IMR-90 (cell line): ENCODE data around the gene CA11. TPM values are rescaled to one million over a fixed set of nuclear protein-coding genes. Genes with fewer than 3 reads are reported as not detected.
A peak's percentile ranks its signal among the peaks of the same experiment; 100 is the strongest.

Source experiments
- ATAC-seq: fragments of 200-7000 bp; cut with Tn5 transposase; 2 replicates; pipeline ENCODE4 v1.9.1; 2020; ENCODE audit warnings: low read depth, mild to moderate bottlenecking, moderate library complexity
- BruUV-seq: library from RNA; stranded (reverse); fragments of 400-500 nt; replicated peaks from 2 replicates; lab custom pipeline; 2021; lab: Mats Ljungman, UMichigan
- CTCF ChIA-PET: fragments of 300-600 bp; formaldehyde crosslinking; extraction: SDS; loops from one replicate; lab custom pipeline; 2021; ENCODE audit warnings: antibody characterized with exemption; lab: Yijun Ruan, JAX
- POLR2A ChIA-PET: fragments of 300-600 bp; sonication (Branson Sonifier 250); formaldehyde crosslinking; loops from one replicate; lab custom pipeline; 2022; ENCODE audit warnings: antibody characterized with exemption; ENCODE audit not compliant: unreplicated experiment; lab: Charles Lee
- DNase-seq: peaks from one replicate; pipeline ENCODE4 v3.0.0; 2013
- H2AFZ ChIP-seq: replicated peaks from 2 replicates; pipeline ENCODE3; 2013; ENCODE audit warnings: low read length, mild to moderate bottlenecking; ENCODE audit not compliant: poor library complexity
- H2AK5ac ChIP-seq: 2 replicates; pipeline ENCODE4 v1.6.1; 2013; ENCODE audit warnings: low read depth, low read length, inconsistent platforms
- H2AK9ac ChIP-seq: replicated peaks from 2 replicates; pipeline ENCODE3; 2013; ENCODE audit warnings: mild to moderate bottlenecking, low read depth, low read length, moderate library complexity; ENCODE audit not compliant: poor library complexity
- H2BK120ac ChIP-seq: 2 replicates; pipeline ENCODE4 v1.6.1; 2013; ENCODE audit warnings: low read depth, low read length, inconsistent platforms
- H2BK15ac ChIP-seq: 3 replicates; pipeline ENCODE4 v1.6.1; 2013; ENCODE audit warnings: low read depth, low read length, inconsistent platforms
- H2BK20ac ChIP-seq: 2 replicates; pipeline ENCODE4 v1.6.1; 2013; ENCODE audit warnings: low read depth, mild to moderate bottlenecking, inconsistent platforms, low read length, moderate library complexity
- H2BK5ac ChIP-seq: 2 replicates; pipeline ENCODE4 v1.6.1; 2013; ENCODE audit warnings: mild to moderate bottlenecking, low read depth, low read length, inconsistent platforms; ENCODE audit not compliant: poor library complexity, severe bottlenecking
- H3K14ac ChIP-seq: replicated peaks from 2 replicates; pipeline ENCODE4 v1.6.1; 2013; ENCODE audit warnings: low read depth, low read length, inconsistent platforms
- H3K18ac ChIP-seq: 2 replicates; pipeline ENCODE4 v1.6.1; 2013; ENCODE audit warnings: low read depth, low read length, control low read depth
- H3K23ac ChIP-seq: 2 replicates; pipeline ENCODE4 v1.6.1; 2013; ENCODE audit warnings: low read depth, low read length, inconsistent platforms
- H3K27ac ChIP-seq: 2 replicates; pipeline ENCODE4 v1.5.1; 2013; ENCODE audit warnings: mild to moderate bottlenecking, control low read depth, low read length; ENCODE audit not compliant: insufficient read depth
- H3K27me3 ChIP-seq: 2 replicates; pipeline ENCODE4 v1.6.1; 2013; ENCODE audit warnings: low read length; ENCODE audit not compliant: control insufficient read depth, insufficient read depth
- H3K36me3 ChIP-seq: 2 replicates; pipeline ENCODE4 v1.6.1; 2013; ENCODE audit warnings: low read length, mixed read lengths; ENCODE audit not compliant: control insufficient read depth, insufficient read depth
- H3K4ac ChIP-seq: 2 replicates; pipeline ENCODE4 v1.6.1; 2013; ENCODE audit warnings: low read depth, low read length, inconsistent platforms
- H3K4me1 ChIP-seq: 2 replicates; pipeline ENCODE4 v1.6.1; 2013; ENCODE audit warnings: low read length, mixed read lengths; ENCODE audit not compliant: control insufficient read depth, insufficient read depth
- H3K4me2 ChIP-seq: 2 replicates; pipeline ENCODE4 v1.6.1; 2013; ENCODE audit warnings: low read depth, mild to moderate bottlenecking, control low read depth, low read length, moderate library complexity
- H3K4me3 ChIP-seq: 2 replicates; pipeline ENCODE4 v1.5.1; 2013; ENCODE audit warnings: low read depth, mild to moderate bottlenecking, control low read depth, low read length, moderate library complexity; ENCODE audit not compliant: insufficient read depth
- H3K56ac ChIP-seq: 2 replicates; pipeline ENCODE4 v1.6.1; 2013; ENCODE audit warnings: low read length, inconsistent platforms; ENCODE audit not compliant: insufficient read depth; ENCODE audit errors: extremely low read depth
- H3K79me1 ChIP-seq, 2 experiments: 2 replicates each; pipeline ENCODE4 v1.6.1; 2013; ENCODE audit warnings: low read length in 2 of 2, inconsistent platforms in 1 of 2, low read depth in 1 of 2
- H3K9ac ChIP-seq: 2 replicates; pipeline ENCODE4 v1.6.1; 2013; ENCODE audit warnings: low read depth, low read length, control low read depth
- H3K9me1 ChIP-seq: 2 replicates; pipeline ENCODE4 v1.6.1; 2013; ENCODE audit warnings: low read length, inconsistent platforms; ENCODE audit not compliant: insufficient read depth
- H3K9me3 ChIP-seq: 2 replicates; pipeline ENCODE4 v1.6.1; 2013; ENCODE audit warnings: low read length; ENCODE audit not compliant: control insufficient read depth, insufficient read depth
- H4K20me1 ChIP-seq: 2 replicates; pipeline ENCODE4 v1.6.1; 2013; ENCODE audit warnings: low read length, inconsistent platforms; ENCODE audit not compliant: insufficient read depth
- H4K5ac ChIP-seq: 2 replicates; pipeline ENCODE4 v1.6.1; 2013; ENCODE audit warnings: mild to moderate bottlenecking, low read depth, low read length, control low read depth
- H4K8ac ChIP-seq, 2 experiments: 2 replicates each; pipeline ENCODE4 v1.6.1; 2013; ENCODE audit warnings: low read depth in 2 of 2, low read length in 2 of 2, control low read depth in 1 of 2, inconsistent platforms in 1 of 2
- H4K91ac ChIP-seq: 2 replicates; pipeline ENCODE4 v1.6.1; 2013; ENCODE audit warnings: low read depth, low read length, inconsistent platforms; ENCODE audit not compliant: insufficient read depth
- BHLHE40 ChIP-seq: fragments of 150-350 bp; IDR thresholded peaks from 2 replicates; pipeline ENCODE4 v1.6.1; 2016; ENCODE audit warnings: mild to moderate bottlenecking, low read depth, low read length
- CEBPB ChIP-seq: IDR thresholded peaks from 2 replicates; pipeline ENCODE4 v1.6.1; 2012; ENCODE audit warnings: low read depth, low read length, improper control_type of control experiment
- CHD1 ChIP-seq: IDR thresholded peaks from 2 replicates; pipeline ENCODE4 v1.6.1; 2012; ENCODE audit warnings: low read depth, low read length, improper control_type of control experiment
- MAFK ChIP-seq: IDR thresholded peaks from 2 replicates; pipeline ENCODE4 v1.6.1; 2012; ENCODE audit warnings: low read depth, low read length, improper control_type of control experiment
- MXI1 ChIP-seq: IDR thresholded peaks from 2 replicates; pipeline ENCODE4 v1.6.1; 2012; ENCODE audit warnings: low read depth, mild to moderate bottlenecking, low read length, moderate library complexity, borderline replicate concordance
- NFE2L2 ChIP-seq: fragments of 150-350 bp; IDR thresholded peaks from 2 replicates; pipeline ENCODE4 v1.6.1; 2016; ENCODE audit warnings: low read depth, mild to moderate bottlenecking, low read length
- POLR2A ChIP-seq: IDR thresholded peaks from 2 replicates; pipeline ENCODE4 v1.6.1; 2012; ENCODE audit warnings: mild to moderate bottlenecking, low read depth, low read length
- RAD21 ChIP-seq: IDR thresholded peaks from 2 replicates; pipeline ENCODE4 v1.6.1; 2012; ENCODE audit warnings: low read length, improper control_type of control experiment
- RCOR1 ChIP-seq: IDR thresholded peaks from 2 replicates; pipeline ENCODE4 v1.6.1; 2012; ENCODE audit warnings: mild to moderate bottlenecking, low read length, improper control_type of control experiment; ENCODE audit not compliant: insufficient replicate concordance
- SMC3 ChIP-seq: fragments of 150-350 bp; IDR thresholded peaks from 2 replicates; pipeline ENCODE4 v1.6.1; 2016; ENCODE audit warnings: low read depth, mild to moderate bottlenecking, antibody characterized with exemption, low read length, moderate library complexity
- WGBS, 2 experiments: methylation state at CpG; one replicate each; pipeline versions ENCODE4 v1.1.5 to v1.1.7; 2013; ENCODE audit warnings: missing lambda C conversion rate in 2 of 2; ENCODE audit not compliant: insufficient read length in 1 of 2; ENCODE audit errors: extremely low coverage in 2 of 2; 5-methylcytosine and 5-hydroxymethylcytosine counted together
- dilution Hi-C: fragments of 300-500 bp; cut with HindIII; formaldehyde crosslinking; loops from one replicate; pipeline ENCODE4 v1.14.3; 2018; ENCODE audit warnings: low sequenced_read_pairs; ENCODE audit not compliant: unreplicated experiment
- in situ Hi-C: fragments of 300-500 bp; cut with MboI; formaldehyde crosslinking; loops from 3 replicates; pipeline ENCODE4 v1.14.3; 2019; ENCODE audit warnings: low sequenced_read_pairs, inconsistent platforms, mixed read lengths
- intact Hi-C: fragments of 100-400 bp; cut with micrococcal nuclease; formaldehyde crosslinking; loops from 2 replicates; pipeline ENCODE4 v1.10.0; 2022
- polyA plus RNA-seq, 3 experiments: library from polyadenylated mRNA; depleted of rRNA; stranded (reverse); fragments of >200 nt; gene quantifications; 2 replicates each; pipeline ENCODE4 v1.2.3, GENCODE V29; 2012; ENCODE audit warnings: low replicate concordance in 1 of 3
- total RNA-seq: library from RNA; depleted of rRNA; stranded (reverse); fragments of >200 nt; gene quantifications from 2 replicates; pipeline ENCODE4 v1.2.3, GENCODE V29; 2012

The CA11 gene
- total and polyA plus RNA-seq, 2 of the 4 experiments (the other 2 are of a cell fraction), result 1.3 to 2.9 TPM

DNA sequence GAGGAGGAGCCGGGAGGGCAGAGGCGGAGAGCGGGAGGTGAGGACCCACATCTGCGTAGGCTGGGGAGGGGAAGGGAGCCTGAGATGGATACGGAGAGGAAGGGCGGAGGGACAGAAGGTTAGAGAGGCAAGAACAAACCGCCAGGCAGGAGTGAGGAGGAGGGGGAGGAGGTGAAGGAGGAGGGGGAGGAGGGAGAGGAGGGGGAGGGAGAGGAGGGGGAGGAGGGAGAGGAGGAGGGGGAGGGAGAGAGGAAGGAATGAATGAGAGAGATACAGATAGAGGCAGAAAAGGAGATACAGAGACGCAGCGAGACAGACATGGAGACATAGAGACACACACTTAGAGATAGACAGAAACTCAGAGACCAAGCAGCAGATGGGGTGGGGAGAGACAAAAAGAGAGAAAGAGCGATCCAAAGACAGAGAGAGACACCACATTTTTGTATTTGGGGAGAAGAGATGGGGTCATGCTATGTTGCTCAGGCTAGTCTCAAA, 782 bp upstream of the CA11 start:
- Histone ChIP-seq H3K4me3 (peak overlapping the region; percentile 9; the same call in 1 of the 2 replicates), H3K27ac (no peak overlapping the region), H2AK9ac (peak overlapping the region; percentile 89), H4K20me1 (no peaks in the 10 kb centered on the region), H3K9ac (no peak overlapping the region), H3K36me3 (no peaks in the 10 kb centered on the region), H2BK5ac (no peak overlapping the region), H3K4ac (peak overlapping the region; percentile 32; the same call in 1 of the 2 replicates), H2BK20ac (0 out of 2 replicates have a peak overlapping the region, but pooled peaks have one; percentile 14), H4K91ac (peak overlapping the region; percentile 23; the same call in 1 of the 2 replicates), H2BK15ac (0 out of 3 replicates have a peak overlapping the region, but pooled peaks have one; percentile 40), H2AK5ac (peak overlapping the region; percentile 58), H3K23ac (no peak overlapping the region), H3K27me3 (no peaks in the 10 kb centered on the region), H3K4me2 (peak overlapping the region; percentile 31), H4K5ac (no peak overlapping the region), H4K8ac (peak overlapping the region; percentile 51 to 57; a peak in 3 of 4 replicates), H3K18ac (no peak overlapping the region), H3K79me1 (no peaks in the 10 kb centered on the region), H2AFZ (peak overlapping the region; percentile 91), H3K14ac (no peak overlapping the region), H2BK120ac (peak overlapping the region; percentile 21; the same call in 1 of the 2 replicates), H3K4me1 (peaks cover 5% of the 10 kb centered on the region), H3K56ac (no peak overlapping the region), H3K9me1 (no peaks in the 10 kb centered on the region; the same call in 1 of the 2 replicates), H3K9me3 (peaks cover 3% of the 10 kb centered on the region; the same call in 1 of the 2 replicates)
- intact Hi-C loops (loop anchor here (2.0 to 10.0 kb wide), 3 partner anchors 138 to 318 kb away; partner anchors contain the start of gene FTL), in situ Hi-C loops (loop anchor here (10.0 kb wide), 2 partner anchors 188 to 318 kb away; partner anchors contain the start of genes FTL and HSD17B14), dilution Hi-C loops (no loop called here)
- ATAC-seq (no peak), DNase-seq (no peak)
- BruUV-seq, result no TSS peak
- POLR2A ChIA-PET, result no interaction called here
- no peak for TF ChIP-seq POLR2A
- TF ChIP-seq MAFK, result no peak
- TF ChIP-seq RCOR1, result no peak
- no peak for TF ChIP-seq CHD1
- TF ChIP-seq CEBPB, result no peak
- TF ChIP-seq RAD21, result no peak
- TF ChIP-seq NFE2L2, result no peak
- no peak for TF ChIP-seq MXI1
- no peak for TF ChIP-seq BHLHE40
- TF ChIP-seq SMC3, result no peak
- WGBS, 2 experiments, result 20% methylated on average over 1 of the region's 10 CpGs; no CpG with 5 or more reads in 1 of the 2 experiments
- CTCF ChIA-PET, result no interaction called here
